Measurements from ENCODE around the gene FOXJ2. TPM values are rescaled to one million over a fixed set of nuclear protein-coding genes. Genes with fewer than 3 reads are reported as not detected.

The FOXJ2 gene
- total and polyA plus RNA-seq, 2 donors from 2014 or later: 4.4 to 17.0 TPM

DNA sequence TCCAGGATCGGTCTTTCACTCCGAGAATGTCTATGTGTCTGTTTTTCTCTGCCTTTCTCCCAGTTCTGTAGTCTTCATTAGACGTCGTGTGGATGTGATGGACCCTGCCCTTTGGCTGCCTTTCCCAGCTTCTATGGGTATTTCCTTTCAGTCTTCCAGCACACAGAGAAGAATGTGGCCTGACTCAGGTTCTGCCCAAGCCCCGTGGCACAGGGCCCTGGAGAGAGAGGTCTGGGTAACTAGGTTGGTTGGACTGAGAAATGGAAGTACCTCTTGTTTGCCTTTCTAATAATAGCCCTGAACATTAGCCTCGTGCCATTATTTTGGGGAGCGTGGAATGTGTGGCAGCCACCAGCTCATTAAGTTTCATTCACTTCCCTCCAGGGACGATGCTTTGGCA is 3.8 kb downstream of the FOXJ2 start:
- intact Hi-C loops (cut with DNase I): no loop called here
- peaks cover 6 to 49% (median 31%) of the 10 kb centered on the region in 3 donors for H3K4me1 ChIP-seq (ENCODE audit: control insufficient read depth in 2 of 3, insufficient read depth in 2 of 3, low read depth in 1 of 3, low read length in 3 of 3)
- peaks cover under 1 to 5% (median 5%) of the 10 kb centered on the region in 3 donors for H3K36me3 ChIP-seq (ENCODE audit: control insufficient read depth in 2 of 3, insufficient read depth in 3 of 3, low read length in 3 of 3)
- TF ChIP-seq, protein P1, sequence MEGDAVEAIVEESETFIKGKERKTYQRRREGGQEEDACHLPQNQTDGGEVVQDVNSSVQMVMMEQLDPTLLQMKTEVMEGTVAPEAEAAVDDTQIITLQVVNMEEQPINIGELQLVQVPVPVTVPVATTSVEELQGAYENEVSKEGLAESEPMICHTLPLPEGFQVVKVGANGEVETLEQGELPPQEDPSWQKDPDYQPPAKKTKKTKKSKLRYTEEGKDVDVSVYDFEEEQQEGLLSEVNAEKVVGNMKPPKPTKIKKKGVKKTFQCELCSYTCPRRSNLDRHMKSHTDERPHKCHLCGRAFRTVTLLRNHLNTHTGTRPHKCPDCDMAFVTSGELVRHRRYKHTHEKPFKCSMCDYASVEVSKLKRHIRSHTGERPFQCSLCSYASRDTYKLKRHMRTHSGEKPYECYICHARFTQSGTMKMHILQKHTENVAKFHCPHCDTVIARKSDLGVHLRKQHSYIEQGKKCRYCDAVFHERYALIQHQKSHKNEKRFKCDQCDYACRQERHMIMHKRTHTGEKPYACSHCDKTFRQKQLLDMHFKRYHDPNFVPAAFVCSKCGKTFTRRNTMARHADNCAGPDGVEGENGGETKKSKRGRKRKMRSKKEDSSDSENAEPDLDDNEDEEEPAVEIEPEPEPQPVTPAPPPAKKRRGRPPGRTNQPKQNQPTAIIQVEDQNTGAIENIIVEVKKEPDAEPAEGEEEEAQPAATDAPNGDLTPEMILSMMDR (IDR thresholded peaks at IDR 0.05; ENCODE audit: borderline replicate concordance, extremely low read depth, insufficient read depth): no peak
- H3K27me3 ChIP-seq (ENCODE audit: control insufficient read depth, insufficient read depth, low read length): no peaks in the 10 kb centered on the region
- no peaks in the 10 kb centered on the region for H3K9me3 ChIP-seq (ENCODE audit: control insufficient read depth in 2 of 3, insufficient read depth in 1 of 3, low read length in 3 of 3)
- no peak for DNase-seq
- no peak overlapping the region for H3K9ac ChIP-seq (ENCODE audit: low read length in 3 of 3)
- H3K4me3 ChIP-seq (ENCODE audit: low read length in 3 of 3): no peak overlapping the region
- FAIRE-seq: no peak
- H3K27ac ChIP-seq (ENCODE audit: low read depth in 2 of 2, low read length in 2 of 2): no peak overlapping the region

DNA sequence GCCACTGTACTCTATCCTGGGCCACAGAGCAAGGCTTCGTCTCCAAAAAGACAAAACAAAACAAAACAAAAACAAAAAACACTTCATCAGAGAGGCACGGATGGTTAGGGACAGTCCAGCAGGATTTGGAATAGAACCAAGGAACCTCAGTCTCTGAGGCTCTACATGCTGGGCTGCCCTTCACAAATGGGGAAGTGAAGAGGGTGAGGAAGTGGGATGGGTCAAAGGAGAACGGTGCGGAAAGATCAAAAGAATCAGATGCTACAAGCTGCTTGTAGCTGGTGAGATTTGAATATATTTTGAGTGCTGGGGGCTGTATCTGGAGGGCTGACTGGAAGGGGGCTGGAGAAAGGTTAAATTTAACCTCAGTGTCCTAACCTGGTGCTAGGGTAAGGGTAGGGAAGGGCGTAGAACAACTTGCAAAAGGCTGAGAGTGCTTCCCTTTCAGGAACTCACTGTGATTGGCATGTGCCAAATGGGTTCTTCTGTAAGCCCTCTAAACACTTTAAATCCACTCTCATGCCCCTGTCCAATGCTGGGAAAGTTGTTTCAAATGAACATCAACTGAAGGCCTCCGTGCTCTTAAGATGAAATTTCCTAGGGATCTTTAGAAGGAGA is 4.6 kb downstream of the FOXJ2 start:
- Histone ChIP-seq H3K36me3 (ENCODE audit: control insufficient read depth in 2 of 3, insufficient read depth in 3 of 3, low read length in 3 of 3) (peaks cover 4 to 8% (median 5%) of the 10 kb centered on the region in 3 donors), H3K4me1 (ENCODE audit: control insufficient read depth in 2 of 3, insufficient read depth in 2 of 3, low read depth in 1 of 3, low read length in 3 of 3) (peaks cover 6 to 46% (median 31%) of the 10 kb centered on the region in 3 donors), H3K27me3 (ENCODE audit: control insufficient read depth, insufficient read depth, low read length) (no peaks in the 10 kb centered on the region), H3K9me3 (ENCODE audit: control insufficient read depth in 2 of 3, insufficient read depth in 1 of 3, low read length in 3 of 3) (no peaks in the 10 kb centered on the region), H3K4me3 (ENCODE audit: low read length in 3 of 3) (no peak overlapping the region), H3K27ac (ENCODE audit: low read depth in 2 of 2, low read length in 2 of 2) (no peak overlapping the region), H3K9ac (ENCODE audit: low read length in 3 of 3) (no peak overlapping the region)
- intact Hi-C loops (cut with DNase I): no loop called here
- FAIRE-seq (no peak), DNase-seq (no peak)
- TF ChIP-seq, protein P1 (IDR thresholded peaks at IDR 0.05; ENCODE audit: borderline replicate concordance, extremely low read depth, insufficient read depth): no peak

DNA sequence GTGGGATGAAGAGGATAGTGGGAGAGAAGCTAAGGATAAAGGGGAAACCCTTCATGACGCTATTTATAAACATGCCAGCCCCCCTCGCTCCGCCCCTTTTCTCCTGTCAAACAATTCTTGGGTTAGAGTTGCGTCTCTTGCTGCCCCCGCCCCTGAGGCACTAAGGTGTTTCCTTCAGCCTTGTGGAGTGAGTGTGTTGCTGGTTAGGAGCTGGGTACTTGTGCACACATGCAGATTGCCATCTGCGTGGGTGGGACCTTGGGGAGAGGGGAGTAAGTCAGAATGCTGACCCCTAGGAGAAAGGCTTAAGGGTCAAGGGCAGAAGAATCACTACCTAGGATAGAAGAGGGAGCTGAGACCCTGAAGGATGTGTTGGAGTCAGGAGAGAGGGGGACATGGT is 5.4 kb downstream of the FOXJ2 start:
- Histone ChIP-seq H3K27me3 (ENCODE audit: control insufficient read depth, insufficient read depth, low read length) (no peaks in the 10 kb centered on the region), H3K27ac (ENCODE audit: low read depth in 2 of 2, low read length in 2 of 2) (peak overlapping the region; percentile 26 to 65), H3K9me3 (ENCODE audit: control insufficient read depth in 2 of 3, insufficient read depth in 1 of 3, low read length in 3 of 3) (no peaks in the 10 kb centered on the region), H3K36me3 (ENCODE audit: control insufficient read depth in 2 of 3, insufficient read depth in 3 of 3, low read length in 3 of 3) (peaks cover 4 to 15% (median 5%) of the 10 kb centered on the region in 3 donors), H3K4me3 (ENCODE audit: low read length in 3 of 3) (peak overlapping the region in 1 of 3 donors; percentile 48), H3K4me1 (ENCODE audit: control insufficient read depth in 2 of 3, insufficient read depth in 2 of 3, low read depth in 1 of 3, low read length in 3 of 3) (peaks cover 6 to 46% (median 31%) of the 10 kb centered on the region in 3 donors), H3K9ac (ENCODE audit: low read length in 3 of 3) (peak overlapping the region in 1 of 3 donors; percentile 17)
- FAIRE-seq: no peak
- intact Hi-C loops (cut with DNase I): no loop called here
- DNase-seq: no peak
- TF ChIP-seq, protein P1 (IDR thresholded peaks at IDR 0.05; ENCODE audit: borderline replicate concordance, extremely low read depth, insufficient read depth): no peak

Measured in kidney (tissue), 14 donors.